A549 (cell line): ENCODE data around the gene DSG3.

Source experiments
- CHD4 ChIP-seq: fragments of 200-600 bp; sonication (generic); IDR thresholded peaks from 2 replicates; pipeline ENCODE4 v1.6.1; 2016; ENCODE audit warnings: antibody characterized with exemption, mild to moderate bottlenecking, borderline replicate concordance
- EP300 ChIP-seq, 2 experiments: fragments of >200 bp; sonication (Bioruptor Twin); formaldehyde crosslinking; IDR thresholded peaks; 2 replicates in 1 of 2; 3 replicates in 1 of 2; pipeline ENCODE4 v1.6.1; 2016 to 2017
- REST ChIP-seq: fragments of 200-600 bp; sonication (generic); IDR thresholded peaks from 2 replicates; pipeline ENCODE4 v1.6.1; 2016; ENCODE audit warnings: antibody characterized with exemption, mild to moderate bottlenecking, moderate library complexity

- TF ChIP-seq REST (no peak), EP300 (IDR thresholded peaks at IDR 0.05) (no peak), CHD4 (no peak)
Observed at GRCh38 chr18:31409276-31409675, 38.3 kb upstream of the DSG3 start.
